Tongue (tissue), 2 donors: ENCODE measurements around the gene FARP1. TPM values are rescaled to one million over a fixed set of nuclear protein-coding genes. Genes with fewer than 3 reads are reported as not detected.

Experiments
- DNase-seq: peaks from one replicate; pipeline ENCODE4 v3.0.0-alpha.2; 2015
- total RNA-seq: library from RNA; depleted of rRNA; stranded (reverse); fragments of >200 nt; gene quantifications from one replicate; pipeline ENCODE4 v1.2.3, GENCODE V29; 2014

FARP1 gene
- total RNA-seq, 1 donor from 2014 or later = 42.4 TPM

GRCh38 chr13:98175823-98176222 lies 32.9 kb downstream of the FARP1 start:
- no peak for DNase-seq

- DNase-seq = no peak
Measured at GRCh38 chr13:98176777-98177608, 34.1 kb downstream of the FARP1 start, which contains the start of gene RNF113B. Gene RNF113B, minus strand, starts transcription at chr13:98177269. Its CDS starts 33 bp downstream, at chr13:98177236.

DNA sequence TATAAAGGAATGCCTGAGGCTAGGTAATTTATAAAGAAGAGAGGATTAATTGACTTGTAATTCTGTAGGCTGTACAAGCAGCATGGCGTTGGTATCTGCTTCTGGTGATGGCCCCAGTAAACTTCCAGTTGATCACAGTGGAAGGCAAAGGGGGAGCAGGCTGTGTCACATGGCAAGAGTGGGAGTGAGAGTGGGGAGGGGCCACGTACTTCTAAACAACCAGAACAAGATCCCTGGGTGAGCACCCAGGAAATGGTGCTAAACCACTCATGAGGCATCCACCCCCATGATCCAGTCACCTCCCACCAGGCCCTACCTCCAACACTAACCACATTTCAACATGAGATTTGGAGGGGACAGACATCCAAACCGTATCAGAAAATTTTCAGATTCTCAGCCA lies 37.2 kb downstream of the FARP1 start:
- no peak for DNase-seq

DNA sequence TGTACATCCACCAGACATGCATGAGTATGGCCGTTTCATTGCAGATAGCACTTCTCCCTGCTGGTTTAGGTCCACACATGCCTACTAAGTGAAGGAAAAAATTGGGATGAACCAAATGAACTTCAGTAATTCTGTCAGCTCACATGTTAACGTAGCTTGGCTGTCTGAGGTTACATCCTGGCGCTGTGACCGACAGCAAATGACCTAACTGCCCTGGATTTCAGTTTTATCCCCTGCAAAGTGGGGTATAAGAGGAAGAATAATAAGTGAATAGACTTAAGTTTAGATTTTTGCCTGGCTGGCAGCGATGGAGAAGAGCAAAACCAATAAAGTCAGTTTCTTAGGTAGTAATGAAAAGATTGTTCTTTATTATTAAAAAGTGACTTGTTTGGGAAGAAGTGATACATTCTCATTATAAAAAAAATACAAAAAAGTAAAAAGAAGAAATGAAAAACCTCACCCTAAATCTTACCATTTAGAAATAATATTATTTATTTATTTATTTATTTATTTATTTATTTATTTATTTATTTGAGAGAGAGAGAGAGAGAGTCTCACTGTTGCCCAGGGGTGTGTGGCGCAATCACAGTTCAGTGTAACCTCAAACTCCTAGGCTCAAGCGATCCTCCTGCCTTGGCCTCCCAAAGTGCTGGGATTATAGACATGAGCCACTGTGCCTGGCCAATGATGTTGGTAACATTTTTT lies 38.4 kb downstream of the FARP1 start:
- no peak for DNase-seq

- no peak for DNase-seq
Measured at GRCh38 chr13:98182153-98182552, 39.3 kb downstream of the FARP1 start.

- no peak for DNase-seq
Measured at GRCh38 chr13:98182589-98182988, 39.7 kb downstream of the FARP1 start.

DNA sequence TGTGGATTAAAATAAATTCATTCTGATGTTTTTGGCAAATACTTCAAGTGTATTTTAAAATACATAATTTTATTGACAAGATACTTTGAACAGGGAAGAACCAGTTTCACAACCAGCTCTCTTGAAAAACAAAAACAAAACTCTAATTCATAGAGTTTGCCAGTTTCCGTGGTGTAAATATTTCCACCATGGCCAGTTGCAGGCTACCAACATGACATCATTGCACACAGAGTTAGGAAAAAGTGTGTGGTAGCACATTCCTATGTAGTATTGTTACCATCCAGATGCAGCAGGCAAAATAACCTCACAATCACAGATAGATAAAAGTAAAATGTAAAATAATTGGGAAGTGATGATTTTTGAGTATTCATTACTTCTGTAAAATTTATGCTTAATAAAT lies 41.9 kb downstream of the FARP1 start:
- DNase-seq = no peak

DNA sequence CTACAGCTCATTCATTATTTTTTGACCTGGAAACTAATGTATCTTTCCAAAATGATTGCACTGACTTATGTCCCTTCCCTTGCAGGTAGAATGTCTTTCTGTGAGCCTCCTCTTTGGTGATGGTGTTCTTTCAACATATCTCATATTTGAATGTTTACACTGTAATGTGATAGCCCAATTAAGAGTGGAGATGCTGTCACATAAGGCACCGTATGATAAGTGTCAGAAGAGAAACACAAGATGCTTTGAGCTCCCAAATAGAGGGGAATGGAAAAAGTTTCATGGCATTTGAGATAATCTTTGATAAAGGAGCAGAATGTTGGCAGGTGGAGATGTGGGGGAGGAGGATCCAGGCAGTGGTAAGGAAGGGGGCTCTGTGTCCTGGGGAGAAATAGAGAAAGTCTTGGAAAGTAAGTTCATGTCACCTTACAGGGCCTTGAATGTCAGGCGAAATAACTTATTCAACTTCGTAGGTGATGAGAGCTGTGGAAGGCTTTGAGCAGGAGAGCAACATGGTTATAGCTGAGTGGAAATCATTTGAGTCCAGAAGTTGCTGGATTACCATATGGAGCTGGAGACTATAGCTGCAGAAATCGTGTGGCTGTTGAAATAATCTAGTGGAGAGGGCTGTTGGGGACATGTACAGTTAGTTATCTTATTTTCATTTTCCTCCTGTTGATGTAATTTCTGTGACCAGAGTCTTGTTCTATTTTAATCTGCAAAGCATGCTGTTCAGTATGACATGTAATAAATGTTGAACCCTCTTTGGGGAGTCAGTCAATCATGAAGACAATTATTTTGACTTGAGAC lies 44.5 kb downstream of the FARP1 start:
- DNase-seq = no peak

DNA sequence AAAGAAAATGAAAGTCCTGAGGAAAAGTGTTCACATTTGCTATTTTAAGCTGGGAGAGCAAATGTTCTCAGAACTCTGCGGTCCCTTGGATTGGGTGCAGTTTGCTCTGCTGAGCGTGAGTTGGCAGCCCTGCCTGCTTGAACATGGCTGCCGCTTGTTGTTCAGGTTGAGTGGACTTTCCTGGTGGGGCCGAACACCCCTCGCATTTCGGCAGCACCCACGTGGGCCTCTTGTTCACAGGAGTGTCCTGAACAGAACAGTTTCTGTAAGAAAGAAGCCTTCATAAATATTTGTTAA lies 45.0 kb downstream of the FARP1 start:
- no peak for DNase-seq

DNA sequence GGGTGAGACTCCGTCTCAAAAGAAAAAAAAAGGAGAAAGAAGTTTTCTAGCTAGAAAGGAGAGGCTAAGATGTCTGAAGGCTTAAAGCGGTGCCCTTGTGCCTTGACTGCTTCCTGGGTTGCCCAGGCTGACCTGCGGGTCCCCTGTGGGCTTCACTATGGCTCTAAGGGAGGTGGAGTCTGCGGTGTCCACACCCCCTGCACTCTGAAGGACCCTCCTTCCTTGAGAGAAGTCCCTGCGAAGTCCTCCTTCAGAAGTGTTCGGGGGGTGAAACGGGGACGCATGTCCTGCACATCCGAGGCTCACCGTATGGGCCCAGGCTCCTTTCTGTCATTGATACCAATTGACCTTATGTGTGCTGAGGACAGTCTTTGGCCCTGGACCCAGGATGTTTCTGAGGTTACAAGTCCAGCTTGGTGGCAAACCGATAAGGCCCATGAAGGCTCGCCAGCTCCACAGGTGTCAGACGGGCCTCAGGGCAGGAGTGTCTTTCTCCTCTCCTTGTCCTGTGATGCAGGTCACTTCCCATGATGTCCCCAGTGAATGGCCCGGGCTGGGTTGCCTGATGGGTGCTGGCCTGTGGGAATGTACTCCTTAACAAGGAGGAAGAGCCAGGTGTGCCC lies 45.8 kb downstream of the FARP1 start:
- DNase-seq = no peak

GRCh38 chr13:98189841-98190505 lies 47.1 kb downstream of the FARP1 start:
- DNase-seq = no peak

DNA sequence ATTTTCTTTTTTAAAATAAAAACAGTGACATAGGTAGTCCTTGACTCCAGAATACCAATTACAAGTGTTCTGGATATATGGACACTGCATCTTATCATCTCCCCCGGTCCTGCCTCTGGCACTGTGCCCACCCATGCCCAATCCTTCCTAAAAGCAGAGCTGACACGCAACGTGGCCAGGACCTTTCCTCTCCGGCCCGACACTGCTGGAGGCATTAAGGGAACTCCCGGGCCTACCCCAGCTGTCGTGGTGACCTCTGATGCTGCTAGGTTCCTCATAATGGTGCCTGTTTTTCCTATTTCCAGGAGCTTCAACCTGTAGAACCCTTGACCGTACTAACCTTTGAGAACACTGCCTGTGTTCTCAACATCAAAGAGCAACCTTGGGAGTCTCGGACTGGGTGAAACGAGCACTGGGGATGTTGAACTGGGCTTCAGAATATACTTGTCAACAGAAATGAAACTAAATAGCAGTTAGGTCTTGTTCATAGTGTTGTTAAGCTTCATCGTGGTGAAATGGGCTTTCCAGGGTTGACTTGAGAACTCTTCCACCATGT lies 48.1 kb downstream of the FARP1 start:
- no peak for DNase-seq

DNA sequence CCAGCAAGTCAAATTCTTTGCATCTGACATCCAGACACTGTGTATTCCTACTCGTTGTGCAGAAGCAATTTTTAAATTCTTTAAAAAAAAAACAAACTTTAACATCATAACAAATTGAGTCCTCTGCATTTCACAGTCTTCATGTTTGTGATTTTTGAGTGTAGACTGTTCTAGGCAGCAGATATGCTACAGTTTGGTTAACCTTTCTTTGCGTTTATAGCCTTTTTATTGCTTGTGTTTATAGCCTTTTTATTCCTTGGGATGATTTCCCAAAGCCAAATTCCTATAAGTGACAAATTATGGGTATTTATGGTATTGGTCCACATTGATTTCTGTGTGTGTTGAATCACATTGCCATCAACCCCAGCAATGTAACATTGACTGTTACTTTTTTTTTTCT lies 49.1 kb downstream of the FARP1 start:
- no peak for DNase-seq

DNA sequence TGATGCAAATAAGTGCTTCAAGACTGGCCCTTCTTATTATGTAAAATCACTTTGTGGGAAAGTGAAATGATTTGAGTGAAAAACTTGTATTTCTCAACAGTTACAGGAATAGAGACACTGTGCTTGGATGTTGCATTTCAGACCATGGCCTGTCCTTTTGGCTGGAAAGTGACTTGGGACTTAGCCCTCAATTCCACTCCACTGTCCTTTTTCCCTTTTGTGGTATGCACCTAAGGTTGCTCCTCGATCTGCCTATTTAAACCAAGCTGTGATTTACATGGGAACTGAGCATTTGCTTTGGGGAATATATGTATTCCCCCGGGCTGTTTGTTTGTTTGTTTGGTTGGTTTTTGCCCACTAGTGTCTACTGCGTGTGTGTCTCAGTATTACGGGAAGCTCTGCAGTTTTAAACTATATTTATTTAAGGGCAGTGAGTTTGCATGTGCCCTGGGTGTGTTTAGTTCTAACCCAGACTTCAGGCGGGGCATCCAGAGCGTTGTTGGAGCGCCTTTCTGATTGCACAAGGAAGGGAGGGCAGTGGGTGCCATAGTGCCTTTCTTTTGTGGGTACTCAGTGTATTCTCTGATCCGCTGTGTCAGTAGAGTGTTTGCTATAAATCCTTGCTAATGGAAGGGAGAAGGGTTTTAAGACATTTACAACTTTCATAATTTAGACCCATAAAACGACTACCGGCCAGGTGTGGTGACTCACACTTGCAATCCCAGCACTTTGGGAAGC lies 52.3 kb downstream of the FARP1 start:
- DNase-seq = no peak

GRCh38 chr13:98198683-98199082 lies 55.8 kb downstream of the FARP1 start:
- DNase-seq = no peak

DNA sequence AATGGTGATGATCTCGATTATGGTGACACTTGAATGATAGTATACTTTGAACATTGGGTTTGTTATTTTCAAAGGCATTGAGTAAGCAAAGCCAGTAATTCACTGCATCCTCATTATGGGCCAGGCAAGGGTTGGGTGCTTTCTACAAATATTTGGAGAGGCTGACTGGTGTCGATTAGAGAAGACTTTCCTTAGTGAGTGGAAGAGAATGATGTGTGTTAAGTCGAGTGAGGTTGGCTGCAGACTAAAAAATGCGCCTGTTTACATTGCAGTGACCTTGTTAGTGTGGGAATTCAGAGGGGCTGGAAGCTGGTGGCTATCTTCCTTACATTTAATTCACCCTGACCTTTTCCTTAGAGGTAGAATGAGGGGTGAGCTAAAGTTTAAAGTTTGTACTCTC lies 56.6 kb downstream of the FARP1 start:
- no peak for DNase-seq

- DNase-seq = no peak
Measured at GRCh38 chr13:98200211-98200878, 57.5 kb downstream of the FARP1 start.

GRCh38 chr13:98201189-98201588 lies 58.3 kb downstream of the FARP1 start:
- DNase-seq = no peak

- no peak for DNase-seq
Measured at GRCh38 chr13:98201984-98202383, 59.1 kb downstream of the FARP1 start.

- DNase-seq = no peak
Measured at GRCh38 chr13:98203646-98204326, 60.9 kb downstream of the FARP1 start.
